HepG2 (cell line): ENCODE data around the gene RPL35. TPM values are rescaled to one million over a fixed set of nuclear protein-coding genes. Genes with fewer than 3 reads are reported as not detected.

ENCODE experiments used
- ARID4A ChIP-seq: sonication (generic); formaldehyde crosslinking; IDR thresholded peaks from 2 replicates; pipeline ENCODE4 v1.5.0; 2020; ENCODE audit warnings: mild to moderate bottlenecking, missing genetic modification reagents, borderline replicate concordance
- ASH2L ChIP-seq: fragments of 300-600, 200-600 bp; sonication (generic); IDR thresholded peaks from 2 replicates; pipeline ENCODE4 v1.7.0; 2017; ENCODE audit warnings: low read depth, mild to moderate bottlenecking, moderate library complexity, mixed read lengths, low read length; ENCODE audit not compliant: insufficient read length
- CBX2 ChIP-seq, 2 experiments: fragments of 200-600 bp in 1 of 2; sonication (generic); formaldehyde crosslinking in 1 of 2; IDR thresholded peaks; 2 replicates each; pipeline versions ENCODE4 v1.7.0 to v1.8.1; 2018 to 2022; ENCODE audit warnings: low read depth in 2 of 2, low read length in 1 of 2, mild to moderate bottlenecking in 1 of 2, missing genetic modification reagents in 1 of 2
- CSRNP2 ChIP-seq: sonication (generic); formaldehyde crosslinking; conservative IDR thresholded peaks from 2 replicates; pipeline ENCODE4 v1.8.0; 2022; ENCODE audit warnings: low read depth, missing genetic modification reagents
- HDAC2 ChIP-seq: sonication (generic); formaldehyde crosslinking; IDR thresholded peaks from 2 replicates; pipeline ENCODE4 v1.4.0; 2020; ENCODE audit warnings: missing genetic modification reagents
- JUND ChIP-seq: sonication (generic); formaldehyde crosslinking; IDR thresholded peaks from 2 replicates; pipeline ENCODE4 v1.8.0; 2022; ENCODE audit warnings: mild to moderate bottlenecking, missing genetic modification reagents
- KDM1A ChIP-seq: IDR thresholded peaks from 2 replicates; pipeline ENCODE4 v1.6.1; 2016; ENCODE audit warnings: missing compliant biosample characterization
- RAD51 ChIP-seq: fragments of 450-650 bp; IDR thresholded peaks from 2 replicates; pipeline ENCODE4 v1.6.1; 2016; ENCODE audit warnings: borderline replicate concordance
- RXRB ChIP-seq: IDR thresholded peaks from 2 replicates; pipeline ENCODE4 v1.6.1; 2016; ENCODE audit warnings: borderline replicate concordance, missing genetic modification reagents, missing compliant biosample characterization
- SMC3 ChIP-seq: IDR thresholded peaks from 2 replicates; pipeline ENCODE4 v1.6.1; 2011; ENCODE audit warnings: low read length, improper control_type of control experiment
- TSC22D2 ChIP-seq: sonication (generic); formaldehyde crosslinking; IDR thresholded peaks from 2 replicates; pipeline ENCODE4 v1.5.1; 2020; ENCODE audit warnings: missing genetic modification reagents, mild to moderate bottlenecking, borderline replicate concordance
- ZNF460 ChIP-seq: sonication (generic); formaldehyde crosslinking; IDR thresholded peaks from 2 replicates; pipeline ENCODE4 v1.5.1; 2020; ENCODE audit warnings: missing genetic modification reagents, mild to moderate bottlenecking, borderline replicate concordance
- ZNF720 ChIP-seq: sonication (generic); formaldehyde crosslinking; IDR thresholded peaks from 2 replicates; pipeline ENCODE4 v1.4.0; 2020; ENCODE audit warnings: missing genetic modification reagents
- polyA plus RNA-seq, 8 experiments: library from polyadenylated mRNA; depleted of rRNA in 3 of 8; stranded (reverse) in 7 of 8; unstranded in 1 of 8; fragments of >200 nt; fragmentation: Illumina TruSeq in 4 of 8; extraction: Trizol in 4 of 8; gene quantifications; 2 replicates each; pipeline versions ENCODE4 v1.2.1 to v1.2.3, GENCODE V29; 2011 to 2016; ENCODE audit warnings: low read depth in 4 of 8, missing spikeins in 1 of 8, mixed read lengths in 1 of 8; ENCODE audit not compliant: insufficient read depth in 1 of 8
- total RNA-seq, 5 experiments: library from RNA; depleted of rRNA; stranded (reverse); fragments of >200 nt; fragmentation: Illumina TruSeq; extraction: Trizol; gene quantifications; 2 replicates each; pipeline ENCODE4 v1.2.3, GENCODE V29; 2016; ENCODE audit warnings: low read depth in 1 of 5
- TF ChIP-seq, protein P1 (sequence below): sonication (generic); formaldehyde crosslinking; IDR thresholded peaks from 2 replicates; pipeline ENCODE4 v1.4.0; 2020; ENCODE audit warnings: missing genetic modification reagents
- TF ChIP-seq, protein P2 (sequence below): sonication (generic); formaldehyde crosslinking; IDR thresholded peaks from 2 replicates; pipeline ENCODE4 v1.8.1; 2023; ENCODE audit warnings: mild to moderate bottlenecking, inconsistent platforms, moderate library complexity, missing genetic modification reagents, borderline replicate concordance
- TF ChIP-seq, protein P3 (sequence below): sonication (generic); formaldehyde crosslinking; IDR thresholded peaks from 2 replicates; pipeline ENCODE4; 2020; ENCODE audit warnings: missing genetic modification reagents, mild to moderate bottlenecking, borderline replicate concordance

The RPL35 gene
- total and polyA plus RNA-seq, 2 of the 13 experiments (the other 11 are each of a cell fraction or from before 2014, with no cell fraction given) = 2,153 to 2,935 TPM

- TF ChIP-seq ARID4A (CRISPR knock-in tag) (peak; percentile 33; the same call in 1 of the 2 replicates), HDAC2 (CRISPR knock-in tag) (peak; percentile 43; the same call in 1 of the 2 replicates), SMC3 (peak; percentile 18), ASH2L (peak; percentile 38), ZNF460 (CRISPR knock-in tag) (peak; percentile 30; the same call in 1 of the 2 replicates), RAD51 (no peak), JUND (0 out of 2 replicates have a peak, but pooled peaks have one; percentile 31), ZNF720 (CRISPR knock-in tag) (no peak), TSC22D2 (no peak), RXRB (CRISPR knock-in tag) (peak; percentile 75), CSRNP2 (no peak), CBX2 (IDR thresholded peaks at IDR 0.05; ENCODE audit: low read depth, low read length) (no peak), CBX2 (CRISPR knock-in tag; IDR thresholded peaks at IDR 0.05; ENCODE audit: low read depth) (no peak), KDM1A (0 out of 2 replicates have a peak, but pooled peaks have one; percentile 36)
- TF ChIP-seq, protein P1, sequence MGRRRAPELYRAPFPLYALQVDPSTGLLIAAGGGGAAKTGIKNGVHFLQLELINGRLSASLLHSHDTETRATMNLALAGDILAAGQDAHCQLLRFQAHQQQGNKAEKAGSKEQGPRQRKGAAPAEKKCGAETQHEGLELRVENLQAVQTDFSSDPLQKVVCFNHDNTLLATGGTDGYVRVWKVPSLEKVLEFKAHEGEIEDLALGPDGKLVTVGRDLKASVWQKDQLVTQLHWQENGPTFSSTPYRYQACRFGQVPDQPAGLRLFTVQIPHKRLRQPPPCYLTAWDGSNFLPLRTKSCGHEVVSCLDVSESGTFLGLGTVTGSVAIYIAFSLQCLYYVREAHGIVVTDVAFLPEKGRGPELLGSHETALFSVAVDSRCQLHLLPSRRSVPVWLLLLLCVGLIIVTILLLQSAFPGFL (CRISPR knock-in tag) = no peak
- TF ChIP-seq, protein P2, sequence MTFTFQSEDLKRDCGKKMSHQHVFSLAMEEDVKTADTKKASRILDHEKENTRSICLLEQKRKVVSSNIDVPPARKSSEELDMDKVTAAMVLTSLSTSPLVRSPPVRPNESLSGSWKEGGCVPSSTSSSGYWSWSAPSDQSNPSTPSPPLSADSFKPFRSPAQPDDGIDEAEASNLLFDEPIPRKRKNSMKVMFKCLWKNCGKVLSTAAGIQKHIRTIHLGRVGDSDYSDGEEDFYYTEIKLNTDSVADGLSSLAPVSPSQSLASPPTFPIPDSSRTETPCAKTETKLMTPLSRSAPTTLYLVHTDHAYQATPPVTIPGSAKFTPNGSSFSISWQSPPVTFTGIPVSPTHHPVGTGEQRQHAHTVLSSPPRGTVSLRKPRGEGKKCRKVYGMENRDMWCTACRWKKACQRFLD (CRISPR knock-in tag) = no peak
- TF ChIP-seq, protein P3, sequence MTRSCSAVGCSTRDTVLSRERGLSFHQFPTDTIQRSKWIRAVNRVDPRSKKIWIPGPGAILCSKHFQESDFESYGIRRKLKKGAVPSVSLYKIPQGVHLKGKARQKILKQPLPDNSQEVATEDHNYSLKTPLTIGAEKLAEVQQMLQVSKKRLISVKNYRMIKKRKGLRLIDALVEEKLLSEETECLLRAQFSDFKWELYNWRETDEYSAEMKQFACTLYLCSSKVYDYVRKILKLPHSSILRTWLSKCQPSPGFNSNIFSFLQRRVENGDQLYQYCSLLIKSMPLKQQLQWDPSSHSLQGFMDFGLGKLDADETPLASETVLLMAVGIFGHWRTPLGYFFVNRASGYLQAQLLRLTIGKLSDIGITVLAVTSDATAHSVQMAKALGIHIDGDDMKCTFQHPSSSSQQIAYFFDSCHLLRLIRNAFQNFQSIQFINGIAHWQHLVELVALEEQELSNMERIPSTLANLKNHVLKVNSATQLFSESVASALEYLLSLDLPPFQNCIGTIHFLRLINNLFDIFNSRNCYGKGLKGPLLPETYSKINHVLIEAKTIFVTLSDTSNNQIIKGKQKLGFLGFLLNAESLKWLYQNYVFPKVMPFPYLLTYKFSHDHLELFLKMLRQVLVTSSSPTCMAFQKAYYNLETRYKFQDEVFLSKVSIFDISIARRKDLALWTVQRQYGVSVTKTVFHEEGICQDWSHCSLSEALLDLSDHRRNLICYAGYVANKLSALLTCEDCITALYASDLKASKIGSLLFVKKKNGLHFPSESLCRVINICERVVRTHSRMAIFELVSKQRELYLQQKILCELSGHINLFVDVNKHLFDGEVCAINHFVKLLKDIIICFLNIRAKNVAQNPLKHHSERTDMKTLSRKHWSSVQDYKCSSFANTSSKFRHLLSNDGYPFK (CRISPR knock-in tag) = no peak
These were observed 36.1 kb upstream of the RPL35 start (continued) for GRCh38 chr9:124897570-124898460.
